Tibial artery (tissue), 4 donors: Measurements from ENCODE around the gene GALNT1.

Experiments used
- DNase-seq, 2 donors: peaks; one replicate each; pipeline ENCODE4 v3.0.0-alpha.2; 2019
- H3K27ac ChIP-seq, 2 donors: fragments of 200-600 bp; sonication (generic) in 1 of 2; 1 replicate in 1 of 2; 2 replicates in 1 of 2; pipeline ENCODE4 v1.5.1; 2018 to 2019; ENCODE audit warnings: mild to moderate bottlenecking in 1 of 2
- H3K27me3 ChIP-seq, 2 donors: fragments of 200-600 bp; sonication (generic) in 1 of 2; one replicate each; pipeline versions ENCODE4 v1.5.1 to v1.6.0; 2016 to 2019
- H3K36me3 ChIP-seq, 3 donors: fragments of 200-600 bp; sonication (generic) in 2 of 3; one replicate each; pipeline ENCODE4 v1.5.1; 2016 to 2019; ENCODE audit warnings: mild to moderate bottlenecking in 2 of 3
- H3K4me1 ChIP-seq, 4 donors: fragments of 200-600 bp; sonication (generic) in 2 of 4; 1 replicate in 3 of 4; 2 replicates in 1 of 4; pipeline ENCODE4 v1.5.1; 2016 to 2019
- H3K4me3 ChIP-seq, 2 donors: fragments of 200-600 bp; sonication (generic) in 1 of 2; 1 replicate in 1 of 2; 2 replicates in 1 of 2; pipeline ENCODE4 v1.5.1; 2018 to 2019; ENCODE audit warnings: mild to moderate bottlenecking in 2 of 2
- H3K9me3 ChIP-seq, 3 donors: fragments of 200-600 bp; sonication (generic) in 1 of 3; one replicate each; pipeline ENCODE4 v1.5.1; 2016 to 2019
- CTCF ChIP-seq, 2 experiments: fragments of 200-600 bp in 1 of 2; fragments of 450-650 bp in 1 of 2; IDR thresholded peaks; one replicate each; pipeline ENCODE4 v1.5.1; 2017 to 2019; ENCODE audit warnings: antibody characterized with exemption in 2 of 2, mild to moderate bottlenecking in 1 of 2, moderate library complexity in 1 of 2
- intact Hi-C: fragments of 100-400 bp; cut with DNase I; formaldehyde crosslinking; loops from one replicate; pipeline ENCODE4 v1.15.0; 2023; ENCODE audit warnings: low total_unique reads

Gene GALNT1

GRCh38 chr18:35590935-35591334 is 9.4 kb downstream of the GALNT1 start:
- DNase-seq: no peak
- Histone ChIP-seq H3K27ac (no peak overlapping the region), H3K9me3 (peaks cover 0 to 6% (median 0%) of the 10 kb centered on the region in 3 donors), H3K4me1 (peaks cover 0 to 3% (median 1%) of the 10 kb centered on the region in 4 donors), H3K4me3 (no peak overlapping the region), H3K36me3 (no peaks in the 10 kb centered on the region), H3K27me3 (no peaks in the 10 kb centered on the region)
- TF ChIP-seq CTCF (IDR thresholded peaks at IDR 0.05): no peak
- intact Hi-C loops: no loop called here

- Histone ChIP-seq H3K4me1 (peaks cover 0 to 5% (median 1%) of the 10 kb centered on the region in 4 donors), H3K4me3 (no peak overlapping the region), H3K27ac (no peak overlapping the region), H3K27me3 (no peaks in the 10 kb centered on the region), H3K9me3 (peaks cover 0 to 6% (median 0%) of the 10 kb centered on the region in 3 donors), H3K36me3 (no peaks in the 10 kb centered on the region)
- no peak for TF ChIP-seq CTCF (IDR thresholded peaks at IDR 0.05)
- intact Hi-C loops: no loop called here
- DNase-seq: no peak
These were observed 10.8 kb downstream of the GALNT1 start for GRCh38 chr18:35592298-35592697.

GRCh38 chr18:35593859-35594258 is 12.3 kb downstream of the GALNT1 start:
- H3K9me3 ChIP-seq: no peaks in the 10 kb centered on the region
- no peak for TF ChIP-seq CTCF (IDR thresholded peaks at IDR 0.05)
- intact Hi-C loops: no loop called here
- H3K4me3 ChIP-seq: no peak overlapping the region
- no peaks in the 10 kb centered on the region for H3K27me3 ChIP-seq
- H3K27ac ChIP-seq: no peak overlapping the region
- no peak for DNase-seq
- peaks cover 0 to 4% (median 0%) of the 10 kb centered on the region in 3 donors for H3K36me3 ChIP-seq
- peaks cover 0 to 5% (median 1%) of the 10 kb centered on the region in 4 donors for H3K4me1 ChIP-seq

GRCh38 chr18:35597758-35598157 is 16.2 kb downstream of the GALNT1 start:
- no peak for DNase-seq
- H3K27me3 ChIP-seq: no peaks in the 10 kb centered on the region
- no peak for TF ChIP-seq CTCF (IDR thresholded peaks at IDR 0.05)
- H3K4me1 ChIP-seq: peaks cover 0 to 5% (median 0%) of the 10 kb centered on the region in 4 donors
- peaks cover 0 to 15% (median 4%) of the 10 kb centered on the region in 3 donors for H3K9me3 ChIP-seq
- intact Hi-C loops: no loop called here
- peaks cover 0 to 4% (median 0%) of the 10 kb centered on the region in 3 donors for H3K36me3 ChIP-seq
- no peak overlapping the region for H3K4me3 ChIP-seq
- no peak overlapping the region for H3K27ac ChIP-seq

GRCh38 chr18:35602193-35602820 is 20.8 kb downstream of the GALNT1 start:
- intact Hi-C loops: no loop called here
- Histone ChIP-seq H3K4me1 (no peaks in the 10 kb centered on the region), H3K4me3 (no peak overlapping the region), H3K36me3 (peaks cover 0 to 4% (median 0%) of the 10 kb centered on the region in 3 donors), H3K9me3 (peaks cover 0 to 25% (median 8%) of the 10 kb centered on the region in 3 donors), H3K27ac (no peak overlapping the region), H3K27me3 (no peaks in the 10 kb centered on the region)
- no peak for TF ChIP-seq CTCF (IDR thresholded peaks at IDR 0.05)
- DNase-seq: no peak
